ENCODE results near the gene FOXP4.

GRCh38 chr6:41552723-41553122 is 6.5 kb downstream of the FOXP4 start:
- TF ChIP-seq, protein P1, sequence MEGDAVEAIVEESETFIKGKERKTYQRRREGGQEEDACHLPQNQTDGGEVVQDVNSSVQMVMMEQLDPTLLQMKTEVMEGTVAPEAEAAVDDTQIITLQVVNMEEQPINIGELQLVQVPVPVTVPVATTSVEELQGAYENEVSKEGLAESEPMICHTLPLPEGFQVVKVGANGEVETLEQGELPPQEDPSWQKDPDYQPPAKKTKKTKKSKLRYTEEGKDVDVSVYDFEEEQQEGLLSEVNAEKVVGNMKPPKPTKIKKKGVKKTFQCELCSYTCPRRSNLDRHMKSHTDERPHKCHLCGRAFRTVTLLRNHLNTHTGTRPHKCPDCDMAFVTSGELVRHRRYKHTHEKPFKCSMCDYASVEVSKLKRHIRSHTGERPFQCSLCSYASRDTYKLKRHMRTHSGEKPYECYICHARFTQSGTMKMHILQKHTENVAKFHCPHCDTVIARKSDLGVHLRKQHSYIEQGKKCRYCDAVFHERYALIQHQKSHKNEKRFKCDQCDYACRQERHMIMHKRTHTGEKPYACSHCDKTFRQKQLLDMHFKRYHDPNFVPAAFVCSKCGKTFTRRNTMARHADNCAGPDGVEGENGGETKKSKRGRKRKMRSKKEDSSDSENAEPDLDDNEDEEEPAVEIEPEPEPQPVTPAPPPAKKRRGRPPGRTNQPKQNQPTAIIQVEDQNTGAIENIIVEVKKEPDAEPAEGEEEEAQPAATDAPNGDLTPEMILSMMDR (IDR thresholded peaks at IDR 0.05) = no peak
- no peak for TF ChIP-seq POLR2AphosphoS5 (IDR thresholded peaks at IDR 0.05)
